Lower leg skin (tissue), 3 donors: ENCODE data around the gene MYCL.

Experiments used
- CTCF ChIP-seq, 3 donors: fragments of 450-650 bp; IDR thresholded peaks; one replicate each; pipeline ENCODE4 v1.5.1; 2016; ENCODE audit warnings: antibody characterized with exemption in 3 of 3, mild to moderate bottlenecking in 3 of 3, moderate library complexity in 2 of 3
- POLR2A ChIP-seq, 2 donors: fragments of 450-650 bp; IDR thresholded peaks; one replicate each; pipeline ENCODE4 v1.6.1; 2016 to 2017; ENCODE audit warnings: antibody characterized with exemption in 2 of 2, mild to moderate bottlenecking in 1 of 2, moderate library complexity in 1 of 2

DNA sequence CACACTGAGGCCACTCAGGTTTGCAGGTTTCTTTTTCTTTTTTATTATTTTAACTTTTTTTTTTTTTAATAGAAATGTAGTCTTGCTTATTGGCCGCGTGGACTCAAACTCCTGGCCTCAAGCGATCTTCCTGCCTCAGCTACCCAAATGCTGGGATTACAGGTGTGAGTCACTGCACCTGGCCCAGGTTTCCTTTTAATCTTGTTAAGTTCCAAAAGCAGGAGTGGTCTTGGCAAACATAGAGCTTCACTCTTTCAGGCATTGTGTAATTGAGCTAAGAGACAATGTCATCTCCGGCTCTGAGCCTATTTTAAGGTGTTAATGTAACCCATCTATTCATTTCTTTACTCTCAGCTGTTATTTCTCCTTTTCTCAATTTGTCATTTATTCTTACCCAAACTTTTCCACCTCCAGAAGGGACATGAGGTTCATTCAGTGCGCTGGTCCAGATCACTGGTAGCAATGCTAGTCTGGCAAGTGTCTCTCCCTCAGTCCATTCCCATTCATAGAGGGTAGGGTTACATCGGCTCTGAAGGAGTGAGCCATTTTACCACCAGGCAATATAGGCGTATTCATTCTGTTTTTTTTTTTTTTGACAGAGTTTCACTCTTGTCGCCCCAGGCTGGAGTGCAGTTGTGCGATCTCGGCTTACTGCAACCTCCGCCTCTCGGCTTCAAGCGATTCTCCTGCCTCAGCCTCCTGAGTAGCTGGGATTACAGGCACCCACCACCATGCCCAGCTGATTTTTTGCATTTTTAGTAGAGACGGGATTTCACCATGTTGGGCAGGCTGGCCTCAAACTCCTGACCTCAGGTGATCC, 42.0 kb upstream of the MYCL start:
- TF ChIP-seq CTCF (IDR thresholded peaks at IDR 0.05) (no peak), POLR2A (IDR thresholded peaks at IDR 0.05) (no peak)
